Cortex of kidney (tissue), 1 donor: Measurements from ENCODE around the gene LCN12.

Source experiments
- DNase-seq: peaks from one replicate; lab custom pipeline; 2025; lab: John Stamatoyannopoulos, UW

Gene LCN12

GRCh38 chr9:136951541-136952320 is at the start of gene LCN12:
TSS of gene LCN12 (plus strand) at chr9:136952273. CDS start at chr9:136952328, 55 bp downstream.
- no peak for DNase-seq

- DNase-seq, result no peak
Observed at GRCh38 chr9:136903041-136903554, 49.0 kb upstream of the LCN12 start.

- DNase-seq, result no peak
Observed at GRCh38 chr9:136906266-136906665, 45.8 kb upstream of the LCN12 start.

- no peak for DNase-seq
Observed at GRCh38 chr9:136907011-136907914, 44.8 kb upstream of the LCN12 start.

GRCh38 chr9:136910197-136910900 is 41.7 kb upstream of the LCN12 start:
- no peak for DNase-seq

- DNase-seq, result no peak
Observed at GRCh38 chr9:136910901-136911245, 41.2 kb upstream of the LCN12 start.

GRCh38 chr9:136913701-136914438 is 38.2 kb upstream of the LCN12 start:
- DNase-seq, result no peak

GRCh38 chr9:136915632-136916329 is 36.3 kb upstream of the LCN12 start:
- DNase-seq, result no peak

- no peak for DNase-seq
Observed at GRCh38 chr9:136916330-136917184, 35.5 kb upstream of the LCN12 start.

- DNase-seq, result no peak
Observed at GRCh38 chr9:136917902-136918301, 34.2 kb upstream of the LCN12 start.

GRCh38 chr9:136920069-136920468 is 32.0 kb upstream of the LCN12 start:
- DNase-seq, result no peak

GRCh38 chr9:136920734-136921231 is 31.3 kb upstream of the LCN12 start:
- no peak for DNase-seq

GRCh38 chr9:136921307-136921706 is 30.8 kb upstream of the LCN12 start:
- DNase-seq, result no peak

- no peak for DNase-seq
Observed at GRCh38 chr9:136921718-136922117, 30.4 kb upstream of the LCN12 start.

- no peak for DNase-seq
Observed at GRCh38 chr9:136922540-136922939, 29.5 kb upstream of the LCN12 start.

GRCh38 chr9:136923881-136924280 is 28.2 kb upstream of the LCN12 start:
- DNase-seq, result no peak

GRCh38 chr9:136925414-136926153 is 26.5 kb upstream of the LCN12 start:
- no peak for DNase-seq

- DNase-seq, result no peak
Observed at GRCh38 chr9:136926154-136926704, 25.8 kb upstream of the LCN12 start.

GRCh38 chr9:136926749-136927148 is 25.3 kb upstream of the LCN12 start:
- DNase-seq, result no peak
